ENCODE measurements around the gene GSTM3. TPM values are rescaled to one million over a fixed set of nuclear protein-coding genes. Genes with fewer than 3 reads are reported as not detected.

The GSTM3 gene
- total and polyA plus RNA-seq, 2 of the 13 experiments (the other 11 are each of a cell fraction or from before 2014, with no cell fraction given), result 127 to 142 TPM

DNA sequence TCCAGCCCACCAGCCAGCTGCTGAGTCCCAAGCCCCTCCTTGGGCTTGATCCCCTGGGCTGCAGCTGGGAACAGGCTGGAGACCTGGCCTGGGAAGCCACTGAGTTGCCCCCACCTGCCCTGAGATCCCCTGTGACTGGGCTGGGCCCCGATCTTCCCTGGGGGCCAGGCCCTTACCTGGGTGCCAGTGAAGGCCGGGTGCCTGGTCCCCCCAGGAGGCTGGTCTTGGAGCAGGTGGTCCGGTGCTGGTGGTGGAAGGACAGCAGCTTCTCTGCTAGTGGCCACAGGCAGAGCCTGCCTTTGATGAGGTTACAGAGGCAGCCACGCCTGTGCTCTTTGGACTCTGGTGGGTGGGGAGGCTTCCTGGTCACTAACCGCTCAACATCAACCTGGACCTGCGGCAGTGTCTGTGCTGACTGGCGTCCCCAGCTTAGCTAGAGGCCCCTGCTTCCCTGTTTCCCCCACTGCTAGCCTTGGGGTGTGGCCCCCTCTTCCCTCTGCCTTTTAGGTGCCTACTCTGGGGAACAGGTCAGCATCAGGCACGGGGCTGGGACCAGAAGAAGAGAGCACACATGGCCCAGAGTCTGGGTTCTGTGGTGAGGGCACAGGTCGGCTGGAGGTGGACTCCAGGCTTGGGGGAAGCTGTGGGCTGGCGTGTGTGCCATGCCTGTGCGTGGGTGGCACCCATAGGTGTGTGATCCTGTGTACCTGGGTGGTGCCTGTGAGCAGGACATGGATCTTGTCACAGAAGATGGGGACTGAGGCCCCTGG lies 23.0 kb upstream of the GSTM3 start, which contains the start of gene EPS8L3 (continued):
- TF ChIP-seq ZSCAN20 (CRISPR knock-in tag; IDR thresholded peaks at IDR 0.05; ENCODE audit: borderline replicate concordance) (no peak), MIER3 (CRISPR knock-in tag; IDR thresholded peaks at IDR 0.05; ENCODE audit: borderline replicate concordance) (no peak; the same call in 1 of the 2 replicates), ZNF138 (CRISPR knock-in tag; IDR thresholded peaks at IDR 0.05; ENCODE audit: low read depth) (no peak), HCFC1 (IDR thresholded peaks at IDR 0.05; ENCODE audit: low read depth, low read length) (no peak), ZNF747 (CRISPR knock-in tag; IDR thresholded peaks at IDR 0.05; ENCODE audit: borderline replicate concordance) (peak; percentile 91), ATF7 (IDR thresholded peaks at IDR 0.05) (no peak), ATF7 (CRISPR knock-in tag; IDR thresholded peaks at IDR 0.05) (no peak), MBD4 (IDR thresholded peaks at IDR 0.05; ENCODE audit: borderline replicate concordance, low read length) (no peak), TCF7L2 (IDR thresholded peaks at IDR 0.05; ENCODE audit: low read depth, low read length) (no peak; the same call in 1 of the 2 replicates), ZNF577 (CRISPR knock-in tag; IDR thresholded peaks at IDR 0.05; ENCODE audit: borderline replicate concordance, low read depth) (no peak), NR2F2 (IDR thresholded peaks at IDR 0.05; ENCODE audit: borderline replicate concordance, low read depth) (no peak; the same call in 1 of the 2 replicates), ZNF121 (CRISPR knock-in tag; IDR thresholded peaks at IDR 0.05) (no peak), HMG20B (CRISPR knock-in tag; conservative IDR thresholded peaks at IDR 0.05) (no peak), KMT2B (CRISPR knock-in tag; IDR thresholded peaks at IDR 0.05) (no peak)
- TF ChIP-seq, protein P1, sequence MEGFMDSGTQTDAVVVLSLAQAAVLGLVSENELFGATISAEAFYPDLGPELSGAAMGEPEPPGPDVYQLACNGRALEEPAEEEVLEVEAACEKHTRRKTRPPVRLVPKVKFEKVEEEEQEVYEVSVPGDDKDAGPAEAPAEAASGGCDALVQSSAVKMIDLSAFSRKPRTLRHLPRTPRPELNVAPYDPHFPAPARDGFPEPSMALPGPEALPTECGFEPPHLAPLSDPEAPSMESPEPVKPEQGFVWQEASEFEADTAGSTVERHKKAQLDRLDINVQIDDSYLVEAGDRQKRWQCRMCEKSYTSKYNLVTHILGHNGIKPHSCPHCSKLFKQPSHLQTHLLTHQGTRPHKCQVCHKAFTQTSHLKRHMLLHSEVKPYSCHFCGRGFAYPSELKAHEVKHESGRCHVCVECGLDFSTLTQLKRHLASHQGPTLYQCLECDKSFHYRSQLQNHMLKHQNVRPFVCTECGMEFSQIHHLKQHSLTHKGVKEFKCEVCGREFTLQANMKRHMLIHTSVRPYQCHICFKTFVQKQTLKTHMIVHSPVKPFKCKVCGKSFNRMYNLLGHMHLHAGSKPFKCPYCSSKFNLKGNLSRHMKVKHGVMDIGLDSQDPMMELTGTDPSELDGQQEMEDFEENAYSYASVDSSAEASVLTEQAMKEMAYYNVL (CRISPR knock-in tag; IDR thresholded peaks at IDR 0.05; ENCODE audit: borderline replicate concordance), result peak; percentile 4; the same call in 1 of the 2 replicates
- TF ChIP-seq, protein P2, sequence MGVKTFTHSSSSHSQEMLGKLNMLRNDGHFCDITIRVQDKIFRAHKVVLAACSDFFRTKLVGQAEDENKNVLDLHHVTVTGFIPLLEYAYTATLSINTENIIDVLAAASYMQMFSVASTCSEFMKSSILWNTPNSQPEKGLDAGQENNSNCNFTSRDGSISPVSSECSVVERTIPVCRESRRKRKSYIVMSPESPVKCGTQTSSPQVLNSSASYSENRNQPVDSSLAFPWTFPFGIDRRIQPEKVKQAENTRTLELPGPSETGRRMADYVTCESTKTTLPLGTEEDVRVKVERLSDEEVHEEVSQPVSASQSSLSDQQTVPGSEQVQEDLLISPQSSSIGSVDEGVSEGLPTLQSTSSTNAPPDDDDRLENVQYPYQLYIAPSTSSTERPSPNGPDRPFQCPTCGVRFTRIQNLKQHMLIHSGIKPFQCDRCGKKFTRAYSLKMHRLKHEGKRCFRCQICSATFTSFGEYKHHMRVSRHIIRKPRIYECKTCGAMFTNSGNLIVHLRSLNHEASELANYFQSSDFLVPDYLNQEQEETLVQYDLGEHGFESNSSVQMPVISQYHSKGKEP (CRISPR knock-in tag; IDR thresholded peaks at IDR 0.05), result no peak
- TF ChIP-seq, protein P3, sequence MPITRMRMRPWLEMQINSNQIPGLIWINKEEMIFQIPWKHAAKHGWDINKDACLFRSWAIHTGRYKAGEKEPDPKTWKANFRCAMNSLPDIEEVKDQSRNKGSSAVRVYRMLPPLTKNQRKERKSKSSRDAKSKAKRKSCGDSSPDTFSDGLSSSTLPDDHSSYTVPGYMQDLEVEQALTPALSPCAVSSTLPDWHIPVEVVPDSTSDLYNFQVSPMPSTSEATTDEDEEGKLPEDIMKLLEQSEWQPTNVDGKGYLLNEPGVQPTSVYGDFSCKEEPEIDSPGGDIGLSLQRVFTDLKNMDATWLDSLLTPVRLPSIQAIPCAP (CRISPR knock-in tag; IDR thresholded peaks at IDR 0.05; ENCODE audit: low read depth), result no peak
- TF ChIP-seq, protein P4, sequence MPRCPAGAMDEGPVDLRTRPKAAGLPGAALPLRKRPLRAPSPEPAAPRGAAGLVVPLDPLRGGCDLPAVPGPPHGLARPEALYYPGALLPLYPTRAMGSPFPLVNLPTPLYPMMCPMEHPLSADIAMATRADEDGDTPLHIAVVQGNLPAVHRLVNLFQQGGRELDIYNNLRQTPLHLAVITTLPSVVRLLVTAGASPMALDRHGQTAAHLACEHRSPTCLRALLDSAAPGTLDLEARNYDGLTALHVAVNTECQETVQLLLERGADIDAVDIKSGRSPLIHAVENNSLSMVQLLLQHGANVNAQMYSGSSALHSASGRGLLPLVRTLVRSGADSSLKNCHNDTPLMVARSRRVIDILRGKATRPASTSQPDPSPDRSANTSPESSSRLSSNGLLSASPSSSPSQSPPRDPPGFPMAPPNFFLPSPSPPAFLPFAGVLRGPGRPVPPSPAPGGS (CRISPR knock-in tag; IDR thresholded peaks at IDR 0.05), result no peak
- TF ChIP-seq, protein P5, sequence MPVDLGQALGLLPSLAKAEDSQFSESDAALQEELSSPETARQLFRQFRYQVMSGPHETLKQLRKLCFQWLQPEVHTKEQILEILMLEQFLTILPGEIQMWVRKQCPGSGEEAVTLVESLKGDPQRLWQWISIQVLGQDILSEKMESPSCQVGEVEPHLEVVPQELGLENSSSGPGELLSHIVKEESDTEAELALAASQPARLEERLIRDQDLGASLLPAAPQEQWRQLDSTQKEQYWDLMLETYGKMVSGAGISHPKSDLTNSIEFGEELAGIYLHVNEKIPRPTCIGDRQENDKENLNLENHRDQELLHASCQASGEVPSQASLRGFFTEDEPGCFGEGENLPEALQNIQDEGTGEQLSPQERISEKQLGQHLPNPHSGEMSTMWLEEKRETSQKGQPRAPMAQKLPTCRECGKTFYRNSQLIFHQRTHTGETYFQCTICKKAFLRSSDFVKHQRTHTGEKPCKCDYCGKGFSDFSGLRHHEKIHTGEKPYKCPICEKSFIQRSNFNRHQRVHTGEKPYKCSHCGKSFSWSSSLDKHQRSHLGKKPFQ (CRISPR knock-in tag; IDR thresholded peaks at IDR 0.05; ENCODE audit: insufficient replicate concordance), result peak; percentile 34

Data from HepG2 (cell line).